ENCODE results near the gene SPOCK2. TPM values are rescaled to one million over a fixed set of nuclear protein-coding genes. Genes with fewer than 3 reads are reported as not detected.

Gene SPOCK2
- total and polyA plus RNA-seq, 2 of the 13 experiments (the other 11 are each of a cell fraction or from before 2014, with no cell fraction given): 8.6 to 30.6 TPM

GRCh38 chr10:72038458-72039001, 49.8 kb downstream of the SPOCK2 start (continued):
- TF ChIP-seq LBX2 (CRISPR knock-in tag; IDR thresholded peaks at IDR 0.05; ENCODE audit: borderline replicate concordance): no peak
- TF ChIP-seq BCL6 (CRISPR knock-in tag; IDR thresholded peaks at IDR 0.05): peak; percentile 85
- no peak for TF ChIP-seq NFAT5 (CRISPR knock-in tag; IDR thresholded peaks at IDR 0.05)
- no peak for TF ChIP-seq ZNF737 (CRISPR knock-in tag; IDR thresholded peaks at IDR 0.05; ENCODE audit: borderline replicate concordance)
- no peak for TF ChIP-seq RAD21 (CRISPR knock-in tag; IDR thresholded peaks at IDR 0.05)
- no peak for TF ChIP-seq TRIM22 (IDR thresholded peaks at IDR 0.05)
- TF ChIP-seq ARID4A (CRISPR knock-in tag; IDR thresholded peaks at IDR 0.05; ENCODE audit: borderline replicate concordance): peak; percentile 41; the same call in 1 of the 2 replicates
- TF ChIP-seq ZNF260 (CRISPR knock-in tag; IDR thresholded peaks at IDR 0.05; ENCODE audit: borderline replicate concordance, low read depth): no peak
- TF ChIP-seq JUND (CRISPR knock-in tag; IDR thresholded peaks at IDR 0.05): 0 out of 2 replicates have a peak, but pooled peaks have one; percentile 49
- TF ChIP-seq ZFAT (CRISPR knock-in tag; conservative IDR thresholded peaks at IDR 0.05): no peak
- no peak for TF ChIP-seq ATF6 (CRISPR knock-in tag; conservative IDR thresholded peaks at IDR 0.05)
- TF ChIP-seq CHCHD3 (CRISPR knock-in tag; IDR thresholded peaks at IDR 0.05): no peak
- no peak for TF ChIP-seq ZUFSP (CRISPR knock-in tag; IDR thresholded peaks at IDR 0.05; ENCODE audit: borderline replicate concordance)

Measured in HepG2 (cell line).